Measurements from ENCODE around the gene MYO18A.

GRCh38 chr17:29076722-29077121 lies 103.5 kb downstream of the MYO18A start:
- TF ChIP-seq CTCF (IDR thresholded peaks at IDR 0.05; ENCODE audit: insufficient read depth, low read depth, low read length) (no peak), EZH2 (IDR thresholded peaks at IDR 0.05; ENCODE audit: insufficient read depth, low read length) (no peak)
